Activated T-helper 2 cell treated with anti-CD3 and anti-CD28 coated beads, Interferon-gamma antibody, Interleukin-2, Interleukin-4, amounts not matched to agents 10 μg/mL and 5 μg/mL and 100 μg/mL, durations not matched to agents 14 hours and 24 hours and 36 hours (primary cell): Measurements from ENCODE around the gene CARD18. TPM values are rescaled to one million over a fixed set of nuclear protein-coding genes. Genes with fewer than 3 reads are reported as not detected.

ENCODE experiments used
- DNase-seq: peaks from one replicate; pipeline ENCODE4 v3.0.0; 2021; ENCODE audit warnings: low spot score
- H3K27ac Mint-ChIP-seq: one replicate; pipeline ENCODE4 v1.8.0; 2021; ENCODE audit warnings: mixed read lengths
- H3K27me3 Mint-ChIP-seq: one replicate; pipeline ENCODE4 v1.8.0; 2021; ENCODE audit warnings: low read depth, mixed read lengths
- H3K36me3 Mint-ChIP-seq: one replicate; pipeline ENCODE4 v1.8.0; 2021; ENCODE audit warnings: low read depth, mixed read lengths
- H3K4me1 Mint-ChIP-seq: one replicate; pipeline ENCODE4 v1.8.0; 2021; ENCODE audit warnings: low read depth, mixed read lengths
- H3K4me3 Mint-ChIP-seq: one replicate; pipeline ENCODE4 v1.8.0; 2021; ENCODE audit warnings: low read depth, mild to moderate bottlenecking, moderate library complexity, mixed read lengths
- H3K9me3 Mint-ChIP-seq: one replicate; pipeline ENCODE4 v1.8.0; 2021; ENCODE audit warnings: mixed read lengths
- intact Hi-C: fragments of 100-400 bp; cut with micrococcal nuclease; formaldehyde crosslinking; loops from one replicate; pipeline ENCODE4 v1.15.1; 2023
- total RNA-seq: library from RNA; stranded (reverse); gene quantifications from 2 replicates; pipeline ENCODE4 v1.2.3, GENCODE V29; 2022

Gene CARD18
- total RNA-seq, 1 donor from 2014 or later, result not detected

DNA sequence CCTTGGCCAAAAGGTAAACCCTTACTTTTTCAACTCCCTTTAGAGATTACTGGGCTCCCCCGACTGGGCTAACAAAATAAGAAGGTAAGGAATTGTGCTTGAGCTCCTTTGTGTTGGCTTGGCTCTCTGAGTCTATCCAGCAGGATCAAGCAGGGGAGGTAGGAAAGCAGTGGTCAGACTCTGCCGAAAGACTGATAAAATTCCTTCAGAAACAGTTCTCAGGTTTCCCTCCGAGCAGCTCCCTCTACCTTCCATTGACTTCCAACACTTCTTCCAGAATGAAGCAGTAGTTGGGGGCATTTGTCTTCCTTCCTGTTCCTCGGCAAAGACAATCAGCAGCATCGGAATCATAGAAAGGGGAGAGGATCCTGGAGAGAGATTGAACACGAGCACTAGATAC is 16.1 kb upstream of the CARD18 start:
- H3K4me3 Mint-ChIP-seq, result no peak overlapping the region
- H3K4me1 Mint-ChIP-seq, result no peaks in the 10 kb centered on the region
- intact Hi-C loops, result no loop called here
- H3K36me3 Mint-ChIP-seq, result no peaks in the 10 kb centered on the region
- no peak overlapping the region for H3K27ac Mint-ChIP-seq
- no peaks in the 10 kb centered on the region for H3K27me3 Mint-ChIP-seq
- no peaks in the 10 kb centered on the region for H3K9me3 Mint-ChIP-seq
- no peak for DNase-seq

- Mint-ChIP-seq H3K9me3 (no peaks in the 10 kb centered on the region), H3K4me3 (no peak overlapping the region), H3K27ac (no peak overlapping the region), H3K4me1 (no peaks in the 10 kb centered on the region), H3K36me3 (no peaks in the 10 kb centered on the region), H3K27me3 (no peaks in the 10 kb centered on the region)
- intact Hi-C loops, result no loop called here
- DNase-seq, result no peak
Measured at GRCh38 chr11:105153392-105153791, 13.8 kb upstream of the CARD18 start.

GRCh38 chr11:105152560-105152959 is 13.0 kb upstream of the CARD18 start:
- intact Hi-C loops, result no loop called here
- no peaks in the 10 kb centered on the region for H3K27me3 Mint-ChIP-seq
- H3K9me3 Mint-ChIP-seq, result no peaks in the 10 kb centered on the region
- DNase-seq, result no peak
- no peak overlapping the region for H3K4me3 Mint-ChIP-seq
- no peak overlapping the region for H3K27ac Mint-ChIP-seq
- no peaks in the 10 kb centered on the region for H3K36me3 Mint-ChIP-seq
- H3K4me1 Mint-ChIP-seq, result no peaks in the 10 kb centered on the region

DNA sequence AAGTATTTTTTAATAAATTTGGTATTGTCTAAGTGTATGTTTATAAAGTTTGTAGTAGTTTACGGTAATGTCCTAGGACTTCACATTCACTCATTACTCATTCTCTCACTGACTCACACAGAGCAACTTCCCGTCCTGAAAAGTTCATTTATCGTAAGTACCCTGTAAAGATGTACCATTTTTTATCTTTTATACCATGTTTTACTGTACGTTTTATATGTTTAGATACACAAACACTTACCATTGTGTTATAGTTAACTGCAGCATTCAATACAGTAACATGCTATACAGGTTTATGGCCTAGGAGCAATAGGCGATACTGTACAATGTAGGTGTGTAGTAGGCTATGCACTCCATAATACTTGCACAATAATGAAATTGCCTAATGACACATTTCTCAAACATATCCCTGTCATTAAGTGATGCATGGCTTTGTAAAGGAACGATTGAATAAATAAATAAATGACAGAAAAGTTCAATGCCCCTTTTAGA is 12.5 kb upstream of the CARD18 start:
- Mint-ChIP-seq H3K27me3 (no peaks in the 10 kb centered on the region), H3K36me3 (no peaks in the 10 kb centered on the region), H3K27ac (no peak overlapping the region), H3K4me3 (no peak overlapping the region), H3K4me1 (no peaks in the 10 kb centered on the region), H3K9me3 (no peaks in the 10 kb centered on the region)
- DNase-seq, result no peak
- intact Hi-C loops, result no loop called here

DNA sequence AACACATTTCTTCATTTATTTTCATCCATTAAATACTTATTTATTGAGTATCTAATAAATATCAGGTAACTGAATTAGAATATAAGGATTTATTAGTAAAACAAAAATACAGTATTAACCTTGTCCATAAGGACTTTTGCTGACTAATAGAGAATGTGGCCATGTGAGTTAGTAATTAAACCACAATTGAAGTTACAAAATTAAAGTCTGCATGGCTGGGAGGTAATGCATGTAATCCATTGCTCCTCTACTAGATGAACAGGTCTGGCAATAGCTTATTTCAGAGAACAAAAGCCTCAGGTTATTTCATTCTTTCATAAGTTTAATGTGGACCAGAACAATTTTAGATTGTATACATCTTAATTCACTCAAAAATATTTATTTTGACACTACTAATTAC is 9.9 kb upstream of the CARD18 start:
- Mint-ChIP-seq H3K4me1 (no peaks in the 10 kb centered on the region), H3K9me3 (no peaks in the 10 kb centered on the region), H3K36me3 (no peaks in the 10 kb centered on the region), H3K27ac (no peak overlapping the region), H3K4me3 (no peak overlapping the region), H3K27me3 (no peaks in the 10 kb centered on the region)
- intact Hi-C loops, result no loop called here
- no peak for DNase-seq

- intact Hi-C loops, result no loop called here
Measured at GRCh38 chr11:105148241-105148640, 8.7 kb upstream of the CARD18 start.

GRCh38 chr11:105144887-105145286 is 5.3 kb upstream of the CARD18 start:
- Mint-ChIP-seq H3K9me3 (no peaks in the 10 kb centered on the region), H3K4me1 (no peaks in the 10 kb centered on the region), H3K27me3 (peaks cover 2% of the 10 kb centered on the region), H3K36me3 (no peaks in the 10 kb centered on the region), H3K27ac (no peak overlapping the region), H3K4me3 (no peak overlapping the region)
- no peak for DNase-seq
- intact Hi-C loops, result no loop called here

More at GRCh38 chr11:105148241-105148640, 8.7 kb upstream of the CARD18 start:
- H3K4me1 Mint-ChIP-seq, result no peaks in the 10 kb centered on the region
- DNase-seq, result no peak
- no peaks in the 10 kb centered on the region for H3K9me3 Mint-ChIP-seq
- peaks cover under 1% of the 10 kb centered on the region for H3K27me3 Mint-ChIP-seq
- no peaks in the 10 kb centered on the region for H3K36me3 Mint-ChIP-seq
- H3K4me3 Mint-ChIP-seq, result no peak overlapping the region
- no peak overlapping the region for H3K27ac Mint-ChIP-seq

GRCh38 chr11:105142167-105142566 is 2.6 kb upstream of the CARD18 start:
- no peak for DNase-seq
- Mint-ChIP-seq H3K27ac (no peak overlapping the region), H3K36me3 (no peaks in the 10 kb centered on the region), H3K27me3 (peaks cover 4% of the 10 kb centered on the region), H3K4me1 (no peaks in the 10 kb centered on the region), H3K4me3 (no peak overlapping the region), H3K9me3 (no peaks in the 10 kb centered on the region)
- intact Hi-C loops, result no loop called here

GRCh38 chr11:105137286-105137685 is 2.3 kb downstream of the CARD18 start:
- DNase-seq, result no peak
- intact Hi-C loops, result no loop called here
- H3K9me3 Mint-ChIP-seq, result no peaks in the 10 kb centered on the region
- H3K4me3 Mint-ChIP-seq, result no peak overlapping the region
- no peaks in the 10 kb centered on the region for H3K4me1 Mint-ChIP-seq
- peaks cover 3% of the 10 kb centered on the region for H3K27me3 Mint-ChIP-seq
- no peak overlapping the region for H3K27ac Mint-ChIP-seq
- H3K36me3 Mint-ChIP-seq, result no peaks in the 10 kb centered on the region

- DNase-seq, result no peak
Measured at GRCh38 chr11:105135883-105136282, 3.7 kb downstream of the CARD18 start.

GRCh38 chr11:105132716-105133511 is 6.7 kb downstream of the CARD18 start:
- intact Hi-C loops, result no loop called here
- no peaks in the 10 kb centered on the region for H3K36me3 Mint-ChIP-seq
- no peak for DNase-seq
- H3K27ac Mint-ChIP-seq, result no peak overlapping the region
- no peaks in the 10 kb centered on the region for H3K4me1 Mint-ChIP-seq
- H3K27me3 Mint-ChIP-seq, result peaks cover 1% of the 10 kb centered on the region
- H3K9me3 Mint-ChIP-seq, result no peaks in the 10 kb centered on the region
- H3K4me3 Mint-ChIP-seq, result no peak overlapping the region

More at GRCh38 chr11:105135883-105136282, 3.7 kb downstream of the CARD18 start:
- intact Hi-C loops, result no loop called here
- Mint-ChIP-seq H3K27ac (no peak overlapping the region), H3K4me3 (no peak overlapping the region), H3K27me3 (peaks cover 3% of the 10 kb centered on the region), H3K36me3 (no peaks in the 10 kb centered on the region), H3K9me3 (no peaks in the 10 kb centered on the region), H3K4me1 (no peaks in the 10 kb centered on the region)

GRCh38 chr11:105130189-105130813 is 9.3 kb downstream of the CARD18 start:
- H3K36me3 Mint-ChIP-seq, result no peaks in the 10 kb centered on the region
- no peaks in the 10 kb centered on the region for H3K9me3 Mint-ChIP-seq
- intact Hi-C loops, result no loop called here
- DNase-seq, result no peak
- peaks cover 1% of the 10 kb centered on the region for H3K27me3 Mint-ChIP-seq
- H3K27ac Mint-ChIP-seq, result no peak overlapping the region
- no peaks in the 10 kb centered on the region for H3K4me1 Mint-ChIP-seq
- no peak overlapping the region for H3K4me3 Mint-ChIP-seq

DNA sequence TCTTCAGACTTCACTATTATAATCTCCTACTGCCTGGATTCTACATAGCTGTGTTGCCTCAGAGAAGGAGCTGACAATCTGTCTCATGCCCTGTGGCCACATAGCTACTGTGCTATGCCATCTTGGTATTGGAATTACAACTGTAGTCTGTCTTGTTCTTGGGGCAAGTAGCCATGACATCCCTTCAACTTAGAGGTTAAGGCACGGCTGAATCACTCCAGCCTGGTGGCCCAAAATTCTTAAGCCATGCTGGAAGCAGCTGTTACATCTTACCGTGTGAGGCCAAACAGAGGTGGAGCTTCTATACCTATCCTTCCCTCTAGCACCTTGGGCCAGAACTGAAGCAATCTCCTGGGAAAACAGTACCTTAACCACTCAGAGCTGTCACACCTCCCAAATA is 14.8 kb downstream of the CARD18 start:
- Mint-ChIP-seq H3K27me3 (peaks cover 9% of the 10 kb centered on the region), H3K4me1 (no peaks in the 10 kb centered on the region), H3K4me3 (no peak overlapping the region), H3K9me3 (no peaks in the 10 kb centered on the region), H3K27ac (no peak overlapping the region), H3K36me3 (no peaks in the 10 kb centered on the region)
- intact Hi-C loops, result no loop called here
- no peak for DNase-seq
